K562 (cell line): ENCODE data around the gene ANKRD12. TPM values are rescaled to one million over a fixed set of nuclear protein-coding genes. Genes with fewer than 3 reads are reported as not detected.
A peak's percentile ranks its signal among the peaks of the same experiment; 100 is the strongest.

Experiments
- ADNP ChIP-seq: fragments of 200-800 bp; sonication (Bioruptor generic); IDR thresholded peaks from 2 replicates; pipeline ENCODE4 v1.6.1; 2016; ENCODE audit warnings: missing genetic modification characterization, missing compliant biosample characterization
- CHD4 ChIP-seq: fragments of 200-600 bp; sonication (generic); IDR thresholded peaks from 3 replicates; pipeline ENCODE4 v1.6.1; 2012; ENCODE audit warnings: low read depth, mild to moderate bottlenecking, mixed read lengths, low read length, inconsistent platforms; ENCODE audit not compliant: insufficient read depth, insufficient replicate concordance, poor library complexity, severe bottlenecking
- CREM ChIP-seq: IDR thresholded peaks from 2 replicates; pipeline ENCODE4 v1.6.1; 2014; ENCODE audit warnings: antibody characterized with exemption, low read depth
- ETS2 ChIP-seq: IDR thresholded peaks from 2 replicates; pipeline ENCODE4 v1.6.1; 2016; ENCODE audit warnings: borderline replicate concordance, missing genetic modification characterization, mild to moderate bottlenecking, moderate library complexity, missing compliant biosample characterization; ENCODE audit not compliant: poor library complexity, severe bottlenecking
- HDAC1 ChIP-seq, 2 experiments: fragments of 450-650 bp; IDR thresholded peaks; 2 replicates each; pipeline ENCODE4 v1.6.1; 2016 to 2017; ENCODE audit warnings: inconsistent platforms in 1 of 2, mild to moderate bottlenecking in 1 of 2, moderate library complexity in 1 of 2
- IRF2 ChIP-seq: sonication (generic); formaldehyde crosslinking; IDR thresholded peaks from 2 replicates; pipeline ENCODE4 v1.8.1; 2022; ENCODE audit warnings: mild to moderate bottlenecking, missing genetic modification reagents
- MYBL2 ChIP-seq, 2 experiments: fragments of 450-650 bp in 1 of 2; sonication (generic) in 1 of 2; formaldehyde crosslinking in 1 of 2; IDR thresholded peaks; 2 replicates each; pipeline versions ENCODE4 v1.6.1 to v1.8.1; 2017 to 2022; ENCODE audit warnings: borderline replicate concordance in 1 of 2, inconsistent platforms in 1 of 2, low read depth in 1 of 2, mild to moderate bottlenecking in 1 of 2, missing genetic modification reagents in 1 of 2, moderate library complexity in 1 of 2
- POLR2A ChIP-seq: fragments of 450-650 bp; conservative IDR thresholded peaks from 2 replicates; pipeline ENCODE4 v1.6.1; 2016
- PRPF4 ChIP-seq: fragments of 200-400 bp; formaldehyde crosslinking; IDR thresholded peaks from one replicate; pipeline ENCODE4 v1.6.1; 2017; ENCODE audit warnings: low read length, low read depth, mild to moderate bottlenecking; ENCODE audit not compliant: insufficient read depth, poor library complexity, severe bottlenecking
- RBM39 ChIP-seq: fragments of 200-400 bp; formaldehyde crosslinking; optimal IDR thresholded peaks from 2 replicates; pipeline ENCODE3; 2018; ENCODE audit warnings: low read depth, low read length
- SP1 ChIP-seq: sonication (generic); formaldehyde crosslinking; IDR thresholded peaks from 2 replicates; pipeline ENCODE4 v1.8.1; 2022; ENCODE audit warnings: mild to moderate bottlenecking, missing genetic modification reagents
- polyA plus RNA-seq, 8 experiments: library from polyadenylated mRNA; depleted of rRNA in 4 of 8; stranded (reverse) in 5 of 8; unstranded in 3 of 8; fragments of >200 nt; fragmentation: Nextera tagmentation in 2 of 8; fragmentation: Illumina TruSeq in 1 of 8; extraction: Ambion mirVana in 2 of 8; extraction: Trizol in 1 of 8; gene quantifications; 2 replicates each; pipeline versions ENCODE4 v1.2.1 to v1.2.3, GENCODE V29; 2011 to 2014; ENCODE audit warnings: inconsistent platforms in 1 of 8, missing spikeins in 1 of 8
- total RNA-seq, 7 experiments: library from RNA; depleted of rRNA in 6 of 7; stranded (reverse); fragments of >200 nt in 6 of 7; fragmentation: Illumina TruSeq in 2 of 7; extraction: Trizol in 2 of 7; gene quantifications; 2 replicates each; pipeline versions ENCODE4 v1.2.1 to v1.2.3, GENCODE V29; 2011 to 2021; ENCODE audit warnings: low replicate concordance in 1 of 7
- TF ChIP-seq, protein P1 (sequence below), 2 experiments: fragments of 200-800 bp in 1 of 2; sonication (Bioruptor generic) in 1 of 2; sonication (generic) in 1 of 2; formaldehyde crosslinking in 1 of 2; IDR thresholded peaks in 1 of 2; conservative IDR thresholded peaks in 1 of 2; 2 replicates each; pipeline versions ENCODE4 v1.5.0 to v1.6.1; 2016 to 2020; ENCODE audit warnings: missing compliant biosample characterization in 1 of 2, missing genetic modification characterization in 1 of 2, missing genetic modification reagents in 1 of 2
- TF ChIP-seq, protein P2 (sequence below): fragments of 250-450 bp; sonication (Bioruptor Pico); IDR thresholded peaks from 2 replicates; pipeline ENCODE4 v1.6.1; 2021; ENCODE audit warnings: mild to moderate bottlenecking
- TF ChIP-seq, protein P3 (sequence below): sonication (generic); formaldehyde crosslinking; IDR thresholded peaks from 2 replicates; pipeline ENCODE4 v1.8.1; 2022; ENCODE audit warnings: missing genetic modification reagents
- TF ChIP-seq, protein P4 (sequence below): fragments of 250-450 bp; sonication (Bioruptor Pico); IDR thresholded peaks from 2 replicates; pipeline ENCODE4 v1.8.0; 2022; ENCODE audit warnings: inconsistent platforms, mild to moderate bottlenecking, moderate library complexity, borderline replicate concordance
- TF ChIP-seq, protein P5 (sequence below), 2 experiments: fragments of 450-650 bp; IDR thresholded peaks; 2 replicates each; pipeline ENCODE4 v1.6.1; 2018; ENCODE audit warnings: mild to moderate bottlenecking in 2 of 2, low read depth in 1 of 2; ENCODE audit not compliant: partially characterized antibody in 2 of 2

Gene ANKRD12
- total and polyA plus RNA-seq, 9 of the 15 experiments (the other 6 are each of a cell fraction or from before 2014, with no cell fraction given): 6.6 to 28.2 (median 16.0) TPM

DNA sequence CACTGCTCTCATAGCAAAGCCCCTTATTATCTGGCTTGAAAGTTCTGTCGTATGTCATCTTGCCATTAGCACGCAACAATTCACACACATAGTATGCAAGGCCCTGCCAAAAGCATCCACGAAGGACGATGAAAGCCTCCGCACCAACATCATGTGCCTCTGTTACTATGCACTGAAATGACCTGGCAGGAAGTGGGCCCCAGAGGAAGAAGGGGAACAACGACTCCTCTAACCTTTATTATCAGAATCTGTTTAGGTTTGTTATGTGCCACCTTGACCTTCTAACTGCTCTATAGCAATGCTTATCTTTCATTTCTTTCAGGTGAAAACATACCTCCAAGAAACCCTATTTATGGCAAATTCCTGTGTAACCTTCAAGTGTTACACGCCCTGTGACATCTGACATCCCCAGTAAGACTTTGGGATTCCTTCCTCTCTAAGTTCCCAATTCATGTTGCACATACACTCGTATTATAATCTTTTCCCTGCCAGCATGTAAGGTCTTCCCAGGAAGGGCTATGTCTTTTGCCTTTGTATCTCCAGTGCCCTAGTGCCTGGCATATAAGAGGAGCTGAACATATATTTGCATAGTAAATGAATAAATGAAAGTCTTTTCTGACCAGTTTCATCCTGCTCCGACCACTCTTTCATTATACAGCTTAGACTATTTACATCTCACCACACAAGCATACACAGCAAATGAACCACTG, 41.1 kb upstream of the ANKRD12 start (continued):
- no peak for TF ChIP-seq CHD4
- no peak for TF ChIP-seq ADNP (tag)
- TF ChIP-seq, protein P1, sequence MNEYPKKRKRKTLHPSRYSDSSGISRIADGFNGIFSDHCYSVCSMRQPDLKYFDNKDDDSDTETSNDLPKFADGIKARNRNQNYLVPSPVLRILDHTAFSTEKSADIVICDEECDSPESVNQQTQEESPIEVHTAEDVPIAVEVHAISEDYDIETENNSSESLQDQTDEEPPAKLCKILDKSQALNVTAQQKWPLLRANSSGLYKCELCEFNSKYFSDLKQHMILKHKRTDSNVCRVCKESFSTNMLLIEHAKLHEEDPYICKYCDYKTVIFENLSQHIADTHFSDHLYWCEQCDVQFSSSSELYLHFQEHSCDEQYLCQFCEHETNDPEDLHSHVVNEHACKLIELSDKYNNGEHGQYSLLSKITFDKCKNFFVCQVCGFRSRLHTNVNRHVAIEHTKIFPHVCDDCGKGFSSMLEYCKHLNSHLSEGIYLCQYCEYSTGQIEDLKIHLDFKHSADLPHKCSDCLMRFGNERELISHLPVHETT (CRISPR knock-in tag; conservative IDR thresholded peaks at IDR 0.05 in 1 of 2, IDR thresholded peaks at IDR 0.05 in 1 of 2): peak in 1 of 2 experiments; percentile 57; a peak in 1 of 4 replicates
- no peak for TF ChIP-seq RBM39
- TF ChIP-seq, protein P2, sequence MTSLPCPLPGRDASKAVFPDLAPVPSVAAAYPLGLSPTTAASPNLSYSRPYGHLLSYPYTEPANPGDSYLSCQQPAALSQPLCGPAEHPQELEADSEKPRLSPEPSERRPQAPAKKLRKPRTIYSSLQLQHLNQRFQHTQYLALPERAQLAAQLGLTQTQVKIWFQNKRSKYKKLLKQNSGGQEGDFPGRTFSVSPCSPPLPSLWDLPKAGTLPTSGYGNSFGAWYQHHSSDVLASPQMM (CRISPR knock-in tag): no peak
- 0 out of 2 replicates have a peak, but pooled peaks have one; percentile 17 for TF ChIP-seq CREM
- TF ChIP-seq, protein P3, sequence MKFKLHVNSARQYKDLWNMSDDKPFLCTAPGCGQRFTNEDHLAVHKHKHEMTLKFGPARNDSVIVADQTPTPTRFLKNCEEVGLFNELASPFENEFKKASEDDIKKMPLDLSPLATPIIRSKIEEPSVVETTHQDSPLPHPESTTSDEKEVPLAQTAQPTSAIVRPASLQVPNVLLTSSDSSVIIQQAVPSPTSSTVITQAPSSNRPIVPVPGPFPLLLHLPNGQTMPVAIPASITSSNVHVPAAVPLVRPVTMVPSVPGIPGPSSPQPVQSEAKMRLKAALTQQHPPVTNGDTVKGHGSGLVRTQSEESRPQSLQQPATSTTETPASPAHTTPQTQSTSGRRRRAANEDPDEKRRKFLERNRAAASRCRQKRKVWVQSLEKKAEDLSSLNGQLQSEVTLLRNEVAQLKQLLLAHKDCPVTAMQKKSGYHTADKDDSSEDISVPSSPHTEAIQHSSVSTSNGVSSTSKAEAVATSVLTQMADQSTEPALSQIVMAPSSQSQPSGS (CRISPR knock-in tag): no peak
- no peak for TF ChIP-seq POLR2A
- TF ChIP-seq PRPF4: no peak
- no peak for TF ChIP-seq MYBL2 (IDR thresholded peaks at IDR 0.05; ENCODE audit: low read depth)
- no peak for TF ChIP-seq MYBL2 (CRISPR knock-in tag; IDR thresholded peaks at IDR 0.05; ENCODE audit: borderline replicate concordance)
- TF ChIP-seq SP1 (CRISPR knock-in tag): no peak
- no peak for TF ChIP-seq IRF2 (CRISPR knock-in tag)
- no peak for TF ChIP-seq HDAC1 (IDR thresholded peaks at IDR 0.05)
- TF ChIP-seq, protein P4, sequence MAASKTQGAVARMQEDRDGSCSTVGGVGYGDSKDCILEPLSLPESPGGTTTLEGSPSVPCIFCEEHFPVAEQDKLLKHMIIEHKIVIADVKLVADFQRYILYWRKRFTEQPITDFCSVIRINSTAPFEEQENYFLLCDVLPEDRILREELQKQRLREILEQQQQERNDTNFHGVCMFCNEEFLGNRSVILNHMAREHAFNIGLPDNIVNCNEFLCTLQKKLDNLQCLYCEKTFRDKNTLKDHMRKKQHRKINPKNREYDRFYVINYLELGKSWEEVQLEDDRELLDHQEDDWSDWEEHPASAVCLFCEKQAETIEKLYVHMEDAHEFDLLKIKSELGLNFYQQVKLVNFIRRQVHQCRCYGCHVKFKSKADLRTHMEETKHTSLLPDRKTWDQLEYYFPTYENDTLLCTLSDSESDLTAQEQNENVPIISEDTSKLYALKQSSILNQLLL (CRISPR knock-in tag): no peak
- TF ChIP-seq ETS2 (tag): no peak
- TF ChIP-seq, protein P5, sequence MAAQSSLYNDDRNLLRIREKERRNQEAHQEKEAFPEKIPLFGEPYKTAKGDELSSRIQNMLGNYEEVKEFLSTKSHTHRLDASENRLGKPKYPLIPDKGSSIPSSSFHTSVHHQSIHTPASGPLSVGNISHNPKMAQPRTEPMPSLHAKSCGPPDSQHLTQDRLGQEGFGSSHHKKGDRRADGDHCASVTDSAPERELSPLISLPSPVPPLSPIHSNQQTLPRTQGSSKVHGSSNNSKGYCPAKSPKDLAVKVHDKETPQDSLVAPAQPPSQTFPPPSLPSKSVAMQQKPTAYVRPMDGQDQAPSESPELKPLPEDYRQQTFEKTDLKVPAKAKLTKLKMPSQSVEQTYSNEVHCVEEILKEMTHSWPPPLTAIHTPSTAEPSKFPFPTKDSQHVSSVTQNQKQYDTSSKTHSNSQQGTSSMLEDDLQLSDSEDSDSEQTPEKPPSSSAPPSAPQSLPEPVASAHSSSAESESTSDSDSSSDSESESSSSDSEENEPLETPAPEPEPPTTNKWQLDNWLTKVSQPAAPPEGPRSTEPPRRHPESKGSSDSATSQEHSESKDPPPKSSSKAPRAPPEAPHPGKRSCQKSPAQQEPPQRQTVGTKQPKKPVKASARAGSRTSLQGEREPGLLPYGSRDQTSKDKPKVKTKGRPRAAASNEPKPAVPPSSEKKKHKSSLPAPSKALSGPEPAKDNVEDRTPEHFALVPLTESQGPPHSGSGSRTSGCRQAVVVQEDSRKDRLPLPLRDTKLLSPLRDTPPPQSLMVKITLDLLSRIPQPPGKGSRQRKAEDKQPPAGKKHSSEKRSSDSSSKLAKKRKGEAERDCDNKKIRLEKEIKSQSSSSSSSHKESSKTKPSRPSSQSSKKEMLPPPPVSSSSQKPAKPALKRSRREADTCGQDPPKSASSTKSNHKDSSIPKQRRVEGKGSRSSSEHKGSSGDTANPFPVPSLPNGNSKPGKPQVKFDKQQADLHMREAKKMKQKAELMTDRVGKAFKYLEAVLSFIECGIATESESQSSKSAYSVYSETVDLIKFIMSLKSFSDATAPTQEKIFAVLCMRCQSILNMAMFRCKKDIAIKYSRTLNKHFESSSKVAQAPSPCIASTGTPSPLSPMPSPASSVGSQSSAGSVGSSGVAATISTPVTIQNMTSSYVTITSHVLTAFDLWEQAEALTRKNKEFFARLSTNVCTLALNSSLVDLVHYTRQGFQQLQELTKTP (IDR thresholded peaks at IDR 0.05; ENCODE audit: low read depth in 1 of 2, partially characterized antibody in 2 of 2): peak in 1 of 2 experiments; percentile 53
